HL-60/S4 treated with retinoic acid at 250 ng/mL for 4 days and 3 days (cell line): ENCODE measurements around the gene LLCFC1.
"Not testable (repeated sequence)": the region's sequence is repeated elsewhere in the genome, so short reads cannot be mapped to it uniquely, and the experiment has no call there.

Source experiments
- in situ Hi-C: fragments of 300-500 bp; cut with MboI; formaldehyde crosslinking; loops from 2 replicates; pipeline ENCODE4 v1.7.0; 2022; ENCODE audit warnings: low sequenced_read_pairs

Gene LLCFC1

GRCh38 chr7:142978402-142978801 is 39.1 kb downstream of the LLCFC1 start:
- in situ Hi-C loops = not testable (repeated sequence)

DNA sequence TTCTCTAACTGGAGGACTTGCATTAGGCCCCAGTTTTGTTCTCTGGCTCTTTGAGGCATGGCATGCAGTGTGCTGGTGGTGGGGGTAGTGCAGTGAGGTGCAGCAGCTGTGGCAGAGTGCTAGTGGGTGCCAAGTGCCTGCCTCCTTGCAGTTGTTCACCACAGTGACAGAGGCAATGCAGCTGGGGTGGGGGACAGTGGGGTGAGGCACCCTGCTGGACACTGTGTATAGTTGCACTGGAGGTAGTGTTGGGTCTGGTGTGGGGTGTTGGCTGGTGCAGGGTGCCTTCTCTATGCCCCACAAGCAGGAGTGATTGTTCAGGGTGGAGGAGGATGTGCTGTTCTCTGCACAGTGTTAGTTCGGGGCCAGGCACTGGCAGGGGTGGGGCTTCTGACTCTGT is 44.5 kb downstream of the LLCFC1 start:
- in situ Hi-C loops = no loop called here

GRCh38 chr7:142984297-142984696 is 45.0 kb downstream of the LLCFC1 start:
- in situ Hi-C loops = no loop called here
